ENCODE results near the gene UBLCP1. TPM values are rescaled to one million over a fixed set of nuclear protein-coding genes. Genes with fewer than 3 reads are reported as not detected.

Gene UBLCP1
- total and polyA plus RNA-seq, 8 donors, result 6.2 to 11.7 (median 10.5) TPM

GRCh38 chr5:159317849-159318248 lies 54.8 kb downstream of the UBLCP1 start:
- intact Hi-C loops (cut with DNase I), result loop anchor here in 1 of 3 donors (10.0 kb wide), 1 partner anchor 163 kb away; no protein-coding TSS in a partner anchor

GRCh38 chr5:159318448-159318847 lies 55.4 kb downstream of the UBLCP1 start:
- Histone ChIP-seq H3K27ac (no peak overlapping the region), H3K4me3 (no peak overlapping the region), H3K27me3 (no peaks in the 10 kb centered on the region), H3K36me3 (no peaks in the 10 kb centered on the region), H3K4me1 (no peaks in the 10 kb centered on the region), H3K9me3 (no peaks in the 10 kb centered on the region)
- intact Hi-C loops (cut with DNase I), result loop anchor here in 1 of 3 donors (10.0 kb wide), 1 partner anchor 164 kb away; no protein-coding TSS in a partner anchor
- FAIRE-seq (no peak), ATAC-seq (no peak), DNase-seq (no peak)
- 61 to 70% methylated on average over 4 of the region's 4 CpGs for WGBS, 2 donors
- TF ChIP-seq CTCF (IDR thresholded peaks at IDR 0.05), result no peak

More at GRCh38 chr5:159317849-159318248, 54.8 kb downstream of the UBLCP1 start:
- H3K4me1 ChIP-seq, result no peaks in the 10 kb centered on the region
- DNase-seq (no peak), FAIRE-seq (no peak), ATAC-seq (no peak)
- no peak overlapping the region for H3K4me3 ChIP-seq
- H3K27me3 ChIP-seq, result no peaks in the 10 kb centered on the region
- WGBS, 2 donors, result 52 to 59% methylated on average over 2 of the region's 2 CpGs
- H3K36me3 ChIP-seq, result no peaks in the 10 kb centered on the region
- H3K9me3 ChIP-seq, result no peaks in the 10 kb centered on the region
- no peak for TF ChIP-seq CTCF (IDR thresholded peaks at IDR 0.05)
- no peak overlapping the region for H3K27ac ChIP-seq

- WGBS, 2 donors, result 50 to 59% methylated on average over 3 of the region's 3 CpGs
- no peaks in the 10 kb centered on the region for H3K27me3 ChIP-seq
- ATAC-seq (no peak), FAIRE-seq (no peak), DNase-seq (no peak)
- no peak overlapping the region for H3K27ac ChIP-seq
- no peak overlapping the region for H3K4me3 ChIP-seq
- TF ChIP-seq CTCF (IDR thresholded peaks at IDR 0.05), result no peak
- H3K4me1 ChIP-seq, result no peaks in the 10 kb centered on the region
- no peaks in the 10 kb centered on the region for H3K9me3 ChIP-seq
- intact Hi-C loops (cut with DNase I), result loop anchor here in 1 of 3 donors (10.0 kb wide), 1 partner anchor 165 kb away; no protein-coding TSS in a partner anchor
- no peaks in the 10 kb centered on the region for H3K36me3 ChIP-seq
Observed at GRCh38 chr5:159319363-159319762, 56.3 kb downstream of the UBLCP1 start.

- Histone ChIP-seq H3K27ac (no peak overlapping the region), H3K36me3 (no peaks in the 10 kb centered on the region), H3K9me3 (no peaks in the 10 kb centered on the region), H3K4me1 (no peaks in the 10 kb centered on the region), H3K27me3 (no peaks in the 10 kb centered on the region), H3K4me3 (no peak overlapping the region)
- FAIRE-seq, result no peak
- TF ChIP-seq CTCF (IDR thresholded peaks at IDR 0.05), result no peak
- intact Hi-C loops (cut with DNase I), result loop anchor here in 1 of 3 donors (10.0 kb wide), 1 partner anchor 165 kb away; no protein-coding TSS in a partner anchor
- ATAC-seq, result no peak
- WGBS, 2 donors, result 61 to 63% methylated on average over 2 of the region's 2 CpGs
- no peak for DNase-seq
Observed at GRCh38 chr5:159319832-159320231, 56.7 kb downstream of the UBLCP1 start.

- H3K4me3 ChIP-seq, result no peak overlapping the region
- TF ChIP-seq CTCF (IDR thresholded peaks at IDR 0.05), result no peak
- H3K36me3 ChIP-seq, result no peaks in the 10 kb centered on the region
- no peak for FAIRE-seq
- H3K4me1 ChIP-seq, result no peaks in the 10 kb centered on the region
- no peak for DNase-seq
- H3K27ac ChIP-seq, result no peak overlapping the region
- no peak for ATAC-seq
- H3K27me3 ChIP-seq, result no peaks in the 10 kb centered on the region
- intact Hi-C loops (cut with DNase I), result no loop called here
- no peaks in the 10 kb centered on the region for H3K9me3 ChIP-seq
- WGBS, 2 donors, result 63 to 73% methylated on average over 6 of the region's 6 CpGs
Observed at GRCh38 chr5:159322180-159322579, 59.1 kb downstream of the UBLCP1 start.
